ENCODE results near the gene BTBD16. TPM values are rescaled to one million over a fixed set of nuclear protein-coding genes. Genes with fewer than 3 reads are reported as not detected.

The BTBD16 gene
- polyA plus RNA-seq, 3 donors, result not detected

DNA sequence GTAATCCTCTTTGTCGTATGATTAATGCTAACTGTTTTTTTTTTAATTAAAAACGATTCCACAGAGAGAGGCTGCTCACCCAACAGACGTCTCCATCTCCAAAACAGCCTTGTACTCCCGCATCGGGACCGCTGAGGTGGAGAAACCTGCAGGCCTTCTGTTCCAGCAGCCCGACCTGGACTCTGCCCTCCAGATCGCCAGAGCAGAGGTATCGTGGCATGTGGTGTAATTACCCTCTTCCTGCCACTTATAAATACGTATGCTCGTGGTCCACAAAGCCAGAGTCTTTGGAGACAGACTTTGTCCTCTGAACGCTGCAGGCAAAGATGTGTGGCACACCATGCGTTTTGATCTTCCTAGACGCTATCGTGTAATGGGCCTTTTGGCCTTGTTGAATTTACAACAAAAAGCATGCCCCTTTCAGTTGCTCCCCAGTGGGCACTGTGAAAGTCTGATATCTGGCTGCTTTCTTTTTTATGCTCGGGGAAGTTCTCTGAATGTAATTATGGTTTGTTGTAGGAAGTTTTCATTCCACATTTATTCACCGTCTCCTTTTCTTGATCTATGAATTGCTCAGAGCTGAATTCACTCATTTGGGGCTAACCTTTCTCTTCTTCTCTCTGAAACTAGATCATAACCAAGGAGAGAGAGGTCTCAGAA lies 33.6 kb upstream of the BTBD16 start:
- no peak overlapping the region for H3K4me3 ChIP-seq (replicated peaks in 1 of 3; ENCODE audit: low read depth in 2 of 3, low read length in 3 of 3)
- intact Hi-C loops (cut with micrococcal nuclease), result no loop called here
- TF ChIP-seq, protein P1, sequence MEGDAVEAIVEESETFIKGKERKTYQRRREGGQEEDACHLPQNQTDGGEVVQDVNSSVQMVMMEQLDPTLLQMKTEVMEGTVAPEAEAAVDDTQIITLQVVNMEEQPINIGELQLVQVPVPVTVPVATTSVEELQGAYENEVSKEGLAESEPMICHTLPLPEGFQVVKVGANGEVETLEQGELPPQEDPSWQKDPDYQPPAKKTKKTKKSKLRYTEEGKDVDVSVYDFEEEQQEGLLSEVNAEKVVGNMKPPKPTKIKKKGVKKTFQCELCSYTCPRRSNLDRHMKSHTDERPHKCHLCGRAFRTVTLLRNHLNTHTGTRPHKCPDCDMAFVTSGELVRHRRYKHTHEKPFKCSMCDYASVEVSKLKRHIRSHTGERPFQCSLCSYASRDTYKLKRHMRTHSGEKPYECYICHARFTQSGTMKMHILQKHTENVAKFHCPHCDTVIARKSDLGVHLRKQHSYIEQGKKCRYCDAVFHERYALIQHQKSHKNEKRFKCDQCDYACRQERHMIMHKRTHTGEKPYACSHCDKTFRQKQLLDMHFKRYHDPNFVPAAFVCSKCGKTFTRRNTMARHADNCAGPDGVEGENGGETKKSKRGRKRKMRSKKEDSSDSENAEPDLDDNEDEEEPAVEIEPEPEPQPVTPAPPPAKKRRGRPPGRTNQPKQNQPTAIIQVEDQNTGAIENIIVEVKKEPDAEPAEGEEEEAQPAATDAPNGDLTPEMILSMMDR (IDR thresholded peaks at IDR 0.05), result no peak
- no peaks in the 10 kb centered on the region for H3K27me3 ChIP-seq (ENCODE audit: control insufficient read depth in 2 of 2, insufficient read depth in 2 of 2, low read length in 2 of 2)
- Mint-ChIP-seq H3K4me3 (no peak overlapping the region), H3K9me3 (peaks cover 0 to 2% (median 0%) of the 10 kb centered on the region in 7 donors), H3K27me3 (ENCODE audit: low read depth in 3 of 3) (peaks cover 1 to 3% (median 2%) of the 10 kb centered on the region in 3 donors), H3K4me1 (no peaks in the 10 kb centered on the region), H3K27ac (no peak overlapping the region), H3K36me3 (no peaks in the 10 kb centered on the region)
- no peaks in the 10 kb centered on the region for H3K4me1 ChIP-seq (ENCODE audit: control insufficient read depth in 1 of 2, insufficient read depth in 2 of 2, low read length in 2 of 2)
- no peaks in the 10 kb centered on the region for H3K79me2 ChIP-seq (ENCODE audit: insufficient read depth, low read length)
- H2AFZ ChIP-seq (ENCODE audit: insufficient read depth, low read depth, low read length, poor library complexity, severe bottlenecking), result no peak overlapping the region
- no peak overlapping the region for H3K9ac ChIP-seq (ENCODE audit: insufficient read depth, low read length, poor library complexity, severe bottlenecking)
- H3K27ac ChIP-seq (ENCODE audit: low read depth in 1 of 2, low read length in 2 of 2), result no peak overlapping the region
- 88% methylated on average over 13 of the region's 17 CpGs for WGBS (ENCODE audit: insufficient coverage)
- no peaks in the 10 kb centered on the region for H3K9me3 ChIP-seq (replicated peaks in 1 of 2; ENCODE audit: control insufficient read depth in 1 of 2, insufficient read depth in 1 of 2, low read length in 2 of 2)
- H3K36me3 ChIP-seq (replicated peaks in 1 of 2; ENCODE audit: control insufficient read depth in 1 of 2, insufficient read depth in 2 of 2, low read length in 2 of 2), result no peaks in the 10 kb centered on the region
- no peak overlapping the region for H3K4me2 ChIP-seq (replicated peaks; ENCODE audit: extremely low read depth, low read length, poor library complexity, severe bottlenecking)
- no peak for DNase-seq
- no peaks in the 10 kb centered on the region for H4K20me1 ChIP-seq (ENCODE audit: insufficient read depth, low read length)

GRCh38 chr10:122239578-122240257 lies 31.4 kb upstream of the BTBD16 start:
- DNase-seq, result no peak
- TF ChIP-seq, protein P1 (IDR thresholded peaks at IDR 0.05), result no peak
- H3K4me2 ChIP-seq (replicated peaks; ENCODE audit: extremely low read depth, low read length, poor library complexity, severe bottlenecking), result no peak overlapping the region
- no peaks in the 10 kb centered on the region for H3K36me3 ChIP-seq (replicated peaks in 1 of 2; ENCODE audit: control insufficient read depth in 1 of 2, insufficient read depth in 2 of 2, low read length in 2 of 2)
- H3K9me3 ChIP-seq (replicated peaks in 1 of 2; ENCODE audit: control insufficient read depth in 1 of 2, insufficient read depth in 1 of 2, low read length in 2 of 2), result no peaks in the 10 kb centered on the region
- WGBS (ENCODE audit: insufficient coverage), result 94% methylated on average over 7 of the region's 10 CpGs
- peaks cover 0 to 2% (median 0%) of the 10 kb centered on the region in 7 donors for H3K9me3 Mint-ChIP-seq
- intact Hi-C loops (cut with micrococcal nuclease), result no loop called here
- H3K27ac ChIP-seq (ENCODE audit: low read depth in 1 of 2, low read length in 2 of 2), result no peak overlapping the region
- H2AFZ ChIP-seq (ENCODE audit: insufficient read depth, low read depth, low read length, poor library complexity, severe bottlenecking), result no peak overlapping the region
- H3K4me1 ChIP-seq (ENCODE audit: control insufficient read depth in 1 of 2, insufficient read depth in 2 of 2, low read length in 2 of 2), result no peaks in the 10 kb centered on the region
- no peak overlapping the region for H3K9ac ChIP-seq (ENCODE audit: insufficient read depth, low read length, poor library complexity, severe bottlenecking)
- H3K4me3 ChIP-seq (replicated peaks in 1 of 3; ENCODE audit: low read depth in 2 of 3, low read length in 3 of 3), result no peak overlapping the region
- no peaks in the 10 kb centered on the region for H3K36me3 Mint-ChIP-seq
- no peaks in the 10 kb centered on the region for H3K27me3 ChIP-seq (ENCODE audit: control insufficient read depth in 2 of 2, insufficient read depth in 2 of 2, low read length in 2 of 2)
- H4K20me1 ChIP-seq (ENCODE audit: insufficient read depth, low read length), result no peaks in the 10 kb centered on the region
- H3K27me3 Mint-ChIP-seq (ENCODE audit: low read depth in 3 of 3), result peaks cover 0 to 3% (median 0%) of the 10 kb centered on the region in 3 donors
- no peaks in the 10 kb centered on the region for H3K79me2 ChIP-seq (ENCODE audit: insufficient read depth, low read length)
- H3K27ac Mint-ChIP-seq, result no peak overlapping the region
- no peak overlapping the region for H3K4me3 Mint-ChIP-seq
- no peaks in the 10 kb centered on the region for H3K4me1 Mint-ChIP-seq
